HepG2 (cell line): ENCODE measurements around the gene ENO2. TPM values are rescaled to one million over a fixed set of nuclear protein-coding genes. Genes with fewer than 3 reads are reported as not detected.
A peak's percentile ranks its signal among the peaks of the same experiment; 100 is the strongest.

ENCODE experiments used
- AGO1 ChIP-seq: fragments of 200-400 bp; formaldehyde crosslinking; IDR thresholded peaks from 2 replicates; pipeline ENCODE4 v1.6.1; 2017; ENCODE audit warnings: mild to moderate bottlenecking, low read depth, low read length, moderate library complexity; ENCODE audit not compliant: poor library complexity, severe bottlenecking
- ARNT2 ChIP-seq: sonication (generic); formaldehyde crosslinking; IDR thresholded peaks from 2 replicates; pipeline ENCODE4 v1.8.0; 2022; ENCODE audit warnings: mild to moderate bottlenecking, low read depth, missing genetic modification reagents, moderate library complexity
- ATF7 ChIP-seq, 2 experiments: fragments of 450-650 bp in 1 of 2; sonication (generic) in 1 of 2; formaldehyde crosslinking in 1 of 2; IDR thresholded peaks; 2 replicates each; pipeline versions ENCODE4 v1.4.0 to v1.6.1; 2016 to 2020; ENCODE audit warnings: antibody characterized with exemption in 1 of 2, mild to moderate bottlenecking in 1 of 2, missing genetic modification reagents in 1 of 2
- ETV5 ChIP-seq: IDR thresholded peaks from 2 replicates; pipeline ENCODE4 v1.6.1; 2018; ENCODE audit warnings: missing biosample characterization, missing genetic modification reagents, inconsistent platforms, borderline replicate concordance
- GPN1 ChIP-seq: sonication (generic); formaldehyde crosslinking; IDR thresholded peaks from 2 replicates; pipeline ENCODE4 v1.5.1; 2020; ENCODE audit warnings: missing genetic modification reagents, borderline replicate concordance
- HES4 ChIP-seq: sonication (generic); formaldehyde crosslinking; IDR thresholded peaks from 2 replicates; pipeline ENCODE4 v1.9.0; 2021; ENCODE audit warnings: mild to moderate bottlenecking, missing genetic modification reagents, borderline replicate concordance
- KLF9 ChIP-seq: IDR thresholded peaks from 2 replicates; pipeline ENCODE4 v1.6.1; 2016; ENCODE audit warnings: low read depth
- NCOA1 ChIP-seq: sonication (generic); formaldehyde crosslinking; IDR thresholded peaks from 2 replicates; pipeline ENCODE4 v1.9.0; 2021; ENCODE audit warnings: missing genetic modification reagents
- RORA ChIP-seq: sonication (generic); formaldehyde crosslinking; IDR thresholded peaks from 2 replicates; pipeline ENCODE4 v1.5.0; 2020; ENCODE audit warnings: mild to moderate bottlenecking, missing genetic modification reagents, moderate library complexity
- SALL2 ChIP-seq: sonication (generic); formaldehyde crosslinking; IDR thresholded peaks from 2 replicates; pipeline ENCODE4 v1.8.1; 2023; ENCODE audit warnings: mild to moderate bottlenecking, missing genetic modification reagents, inconsistent platforms
- SMARCC2 ChIP-seq: fragments of 450-650 bp; IDR thresholded peaks from 2 replicates; pipeline ENCODE4 v1.6.1; 2017; ENCODE audit warnings: antibody characterized with exemption, mild to moderate bottlenecking
- ZBTB3 ChIP-seq: sonication (generic); formaldehyde crosslinking; IDR thresholded peaks from 2 replicates; pipeline ENCODE4 v1.4.0; 2020; ENCODE audit warnings: low read depth, mild to moderate bottlenecking, moderate library complexity, missing genetic modification reagents, borderline replicate concordance
- ZNF451 ChIP-seq: sonication (generic); formaldehyde crosslinking; IDR thresholded peaks from 2 replicates; pipeline ENCODE4 v1.5.0; 2020; ENCODE audit warnings: mild to moderate bottlenecking, missing genetic modification reagents
- ZNF652 ChIP-seq: IDR thresholded peaks from 2 replicates; pipeline ENCODE4 v1.6.1; 2016; ENCODE audit warnings: low read depth, borderline replicate concordance
- ZNF768 ChIP-seq: sonication (generic); formaldehyde crosslinking; IDR thresholded peaks from 2 replicates; pipeline ENCODE4 v1.4.0; 2020; ENCODE audit warnings: missing genetic modification reagents
- ZSCAN31 ChIP-seq: sonication (generic); formaldehyde crosslinking; IDR thresholded peaks from 2 replicates; pipeline ENCODE4 v1.5.0; 2020; ENCODE audit warnings: low read depth, mild to moderate bottlenecking, missing genetic modification reagents
- polyA plus RNA-seq, 8 experiments: library from polyadenylated mRNA; depleted of rRNA in 3 of 8; stranded (reverse) in 7 of 8; unstranded in 1 of 8; fragments of >200 nt; fragmentation: Illumina TruSeq in 4 of 8; extraction: Trizol in 4 of 8; gene quantifications; 2 replicates each; pipeline versions ENCODE4 v1.2.1 to v1.2.3, GENCODE V29; 2011 to 2016; ENCODE audit warnings: low read depth in 4 of 8, missing spikeins in 1 of 8, mixed read lengths in 1 of 8; ENCODE audit not compliant: insufficient read depth in 1 of 8
- total RNA-seq, 5 experiments: library from RNA; depleted of rRNA; stranded (reverse); fragments of >200 nt; fragmentation: Illumina TruSeq; extraction: Trizol; gene quantifications; 2 replicates each; pipeline ENCODE4 v1.2.3, GENCODE V29; 2016; ENCODE audit warnings: low read depth in 1 of 5
- TF ChIP-seq, protein P1 (sequence below): sonication (generic); formaldehyde crosslinking; IDR thresholded peaks from 2 replicates; pipeline ENCODE4 v1.9.0; 2022; ENCODE audit warnings: missing genetic modification reagents, mild to moderate bottlenecking, borderline replicate concordance
- TF ChIP-seq, protein P2 (sequence below): sonication (generic); formaldehyde crosslinking; IDR thresholded peaks from 2 replicates; pipeline ENCODE4 v1.5.0; 2020; ENCODE audit warnings: missing genetic modification reagents
- TF ChIP-seq, protein P3 (sequence below): sonication (generic); formaldehyde crosslinking; IDR thresholded peaks from 2 replicates; pipeline ENCODE4 v1.4.0; 2020; ENCODE audit warnings: missing genetic modification reagents
- TF ChIP-seq, protein P4 (sequence below): sonication (generic); formaldehyde crosslinking; IDR thresholded peaks from 2 replicates; pipeline ENCODE4 v1.4.0; 2020; ENCODE audit warnings: missing genetic modification reagents
- TF ChIP-seq, protein P5 (sequence below): sonication (generic); formaldehyde crosslinking; IDR thresholded peaks from 2 replicates; pipeline ENCODE4 v1.8.1; 2023; ENCODE audit warnings: mild to moderate bottlenecking, inconsistent platforms, moderate library complexity, missing genetic modification reagents, borderline replicate concordance

ENO2 gene
- total and polyA plus RNA-seq, 2 of the 13 experiments (the other 11 are each of a cell fraction or from before 2014, with no cell fraction given) = 19.3 to 136 TPM

DNA sequence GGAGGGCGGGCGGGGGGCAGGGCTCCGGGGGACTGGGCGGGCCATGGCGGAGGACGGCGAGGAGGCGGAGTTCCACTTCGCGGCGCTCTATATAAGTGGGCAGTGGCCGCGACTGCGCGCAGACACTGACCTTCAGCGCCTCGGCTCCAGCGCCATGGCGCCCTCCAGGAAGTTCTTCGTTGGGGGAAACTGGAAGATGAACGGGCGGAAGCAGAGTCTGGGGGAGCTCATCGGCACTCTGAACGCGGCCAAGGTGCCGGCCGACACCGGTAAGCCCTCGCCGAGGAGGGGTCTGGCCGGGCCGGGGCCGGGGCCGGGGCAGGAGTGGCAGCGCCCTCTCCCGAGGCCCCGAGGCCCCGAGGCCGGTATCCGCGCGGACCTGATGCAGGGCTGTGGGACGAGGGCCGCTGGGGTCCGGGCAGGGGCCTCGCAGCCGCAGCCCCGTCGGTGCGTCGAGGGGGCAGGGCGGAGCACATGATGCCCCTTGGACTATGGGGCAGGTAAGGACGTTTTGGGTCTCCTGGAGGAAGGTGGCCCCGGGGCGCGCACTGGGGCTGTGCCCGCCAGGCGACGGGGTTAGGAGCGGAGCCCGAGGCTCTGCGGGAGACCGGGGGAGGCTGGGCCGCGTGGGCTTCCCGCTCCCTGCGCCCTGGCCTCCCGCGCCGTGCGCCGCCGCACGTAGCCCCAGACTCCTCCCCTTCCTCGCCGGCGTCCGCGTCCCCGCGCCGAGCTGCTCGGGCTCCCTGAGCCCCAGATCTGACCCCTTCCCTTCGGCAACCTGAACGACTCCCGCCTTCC, 46.8 kb upstream of the ENO2 start, which contains the start of gene TPI1 (continued):
- TF ChIP-seq, protein P1, sequence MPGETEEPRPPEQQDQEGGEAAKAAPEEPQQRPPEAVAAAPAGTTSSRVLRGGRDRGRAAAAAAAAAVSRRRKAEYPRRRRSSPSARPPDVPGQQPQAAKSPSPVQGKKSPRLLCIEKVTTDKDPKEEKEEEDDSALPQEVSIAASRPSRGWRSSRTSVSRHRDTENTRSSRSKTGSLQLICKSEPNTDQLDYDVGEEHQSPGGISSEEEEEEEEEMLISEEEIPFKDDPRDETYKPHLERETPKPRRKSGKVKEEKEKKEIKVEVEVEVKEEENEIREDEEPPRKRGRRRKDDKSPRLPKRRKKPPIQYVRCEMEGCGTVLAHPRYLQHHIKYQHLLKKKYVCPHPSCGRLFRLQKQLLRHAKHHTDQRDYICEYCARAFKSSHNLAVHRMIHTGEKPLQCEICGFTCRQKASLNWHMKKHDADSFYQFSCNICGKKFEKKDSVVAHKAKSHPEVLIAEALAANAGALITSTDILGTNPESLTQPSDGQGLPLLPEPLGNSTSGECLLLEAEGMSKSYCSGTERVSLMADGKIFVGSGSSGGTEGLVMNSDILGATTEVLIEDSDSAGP = no peak; the same call in 1 of the 2 replicates
- TF ChIP-seq ZNF652 (CRISPR knock-in tag) (no peak), HES4 (CRISPR knock-in tag) (peak; percentile 57; the same call in 1 of the 2 replicates), ETV5 (no peak), GPN1 (CRISPR knock-in tag) (0 out of 2 replicates have a peak, but pooled peaks have one; percentile 13), SMARCC2 (no peak), ARNT2 (peak; percentile 83), AGO1 (peak; percentile 77), RORA (CRISPR knock-in tag) (no peak), ZSCAN31 (CRISPR knock-in tag) (no peak; the same call in 1 of the 2 replicates), ZBTB3 (CRISPR knock-in tag) (no peak), ZNF451 (no peak), ATF7 (IDR thresholded peaks at IDR 0.05) (no peak), ATF7 (CRISPR knock-in tag; IDR thresholded peaks at IDR 0.05) (no peak), KLF9 (CRISPR knock-in tag) (peak; percentile 48; the same call in 1 of the 2 replicates), ZNF768 (peak; percentile 63), SALL2 (CRISPR knock-in tag) (peak; percentile 54; the same call in 1 of the 2 replicates), NCOA1 (no peak)
- TF ChIP-seq, protein P2, sequence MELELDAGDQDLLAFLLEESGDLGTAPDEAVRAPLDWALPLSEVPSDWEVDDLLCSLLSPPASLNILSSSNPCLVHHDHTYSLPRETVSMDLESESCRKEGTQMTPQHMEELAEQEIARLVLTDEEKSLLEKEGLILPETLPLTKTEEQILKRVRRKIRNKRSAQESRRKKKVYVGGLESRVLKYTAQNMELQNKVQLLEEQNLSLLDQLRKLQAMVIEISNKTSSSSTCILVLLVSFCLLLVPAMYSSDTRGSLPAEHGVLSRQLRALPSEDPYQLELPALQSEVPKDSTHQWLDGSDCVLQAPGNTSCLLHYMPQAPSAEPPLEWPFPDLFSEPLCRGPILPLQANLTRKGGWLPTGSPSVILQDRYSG = no peak
- TF ChIP-seq, protein P3, sequence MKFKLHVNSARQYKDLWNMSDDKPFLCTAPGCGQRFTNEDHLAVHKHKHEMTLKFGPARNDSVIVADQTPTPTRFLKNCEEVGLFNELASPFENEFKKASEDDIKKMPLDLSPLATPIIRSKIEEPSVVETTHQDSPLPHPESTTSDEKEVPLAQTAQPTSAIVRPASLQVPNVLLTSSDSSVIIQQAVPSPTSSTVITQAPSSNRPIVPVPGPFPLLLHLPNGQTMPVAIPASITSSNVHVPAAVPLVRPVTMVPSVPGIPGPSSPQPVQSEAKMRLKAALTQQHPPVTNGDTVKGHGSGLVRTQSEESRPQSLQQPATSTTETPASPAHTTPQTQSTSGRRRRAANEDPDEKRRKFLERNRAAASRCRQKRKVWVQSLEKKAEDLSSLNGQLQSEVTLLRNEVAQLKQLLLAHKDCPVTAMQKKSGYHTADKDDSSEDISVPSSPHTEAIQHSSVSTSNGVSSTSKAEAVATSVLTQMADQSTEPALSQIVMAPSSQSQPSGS (CRISPR knock-in tag) = peak; percentile 67; the same call in 1 of the 2 replicates
- TF ChIP-seq, protein P4, sequence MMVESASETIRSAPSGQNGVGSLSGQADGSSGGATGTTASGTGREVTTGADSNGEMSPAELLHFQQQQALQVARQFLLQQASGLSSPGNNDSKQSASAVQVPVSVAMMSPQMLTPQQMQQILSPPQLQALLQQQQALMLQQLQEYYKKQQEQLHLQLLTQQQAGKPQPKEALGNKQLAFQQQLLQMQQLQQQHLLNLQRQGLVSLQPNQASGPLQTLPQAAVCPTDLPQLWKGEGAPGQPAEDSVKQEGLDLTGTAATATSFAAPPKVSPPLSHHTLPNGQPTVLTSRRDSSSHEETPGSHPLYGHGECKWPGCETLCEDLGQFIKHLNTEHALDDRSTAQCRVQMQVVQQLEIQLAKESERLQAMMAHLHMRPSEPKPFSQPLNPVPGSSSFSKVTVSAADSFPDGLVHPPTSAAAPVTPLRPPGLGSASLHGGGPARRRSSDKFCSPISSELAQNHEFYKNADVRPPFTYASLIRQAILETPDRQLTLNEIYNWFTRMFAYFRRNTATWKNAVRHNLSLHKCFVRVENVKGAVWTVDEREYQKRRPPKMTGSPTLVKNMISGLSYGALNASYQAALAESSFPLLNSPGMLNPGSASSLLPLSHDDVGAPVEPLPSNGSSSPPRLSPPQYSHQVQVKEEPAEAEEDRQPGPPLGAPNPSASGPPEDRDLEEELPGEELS (CRISPR knock-in tag) = 0 out of 2 replicates have a peak, but pooled peaks have one; percentile 20
- TF ChIP-seq, protein P5, sequence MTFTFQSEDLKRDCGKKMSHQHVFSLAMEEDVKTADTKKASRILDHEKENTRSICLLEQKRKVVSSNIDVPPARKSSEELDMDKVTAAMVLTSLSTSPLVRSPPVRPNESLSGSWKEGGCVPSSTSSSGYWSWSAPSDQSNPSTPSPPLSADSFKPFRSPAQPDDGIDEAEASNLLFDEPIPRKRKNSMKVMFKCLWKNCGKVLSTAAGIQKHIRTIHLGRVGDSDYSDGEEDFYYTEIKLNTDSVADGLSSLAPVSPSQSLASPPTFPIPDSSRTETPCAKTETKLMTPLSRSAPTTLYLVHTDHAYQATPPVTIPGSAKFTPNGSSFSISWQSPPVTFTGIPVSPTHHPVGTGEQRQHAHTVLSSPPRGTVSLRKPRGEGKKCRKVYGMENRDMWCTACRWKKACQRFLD = 0 out of 2 replicates have a peak, but pooled peaks have one; percentile 56
